Adrenal gland (tissue), 12 donors: ENCODE measurements around the gene SLC39A12. TPM values are rescaled to one million over a fixed set of nuclear protein-coding genes. Genes with fewer than 3 reads are reported as not detected.

Experiments used
- DNase-seq, 7 donors: peaks; one replicate each; pipeline ENCODE4 v3.0.0-alpha.2; 2019 to 2020
- H3K27ac ChIP-seq, 5 donors: fragments of 200-600 bp; sonication (generic) in 4 of 5; 1 replicate in 3 of 5; 2 replicates in 2 of 5; pipeline versions ENCODE4 v1.5.1 to v1.8.0; 2016 to 2020; ENCODE audit warnings: mild to moderate bottlenecking in 1 of 5
- H3K27me3 ChIP-seq: fragments of 200-600 bp; 2 replicates; pipeline ENCODE4 v1.8.0; 2021
- H3K36me3 ChIP-seq, 2 donors: fragments of 200-600 bp; replicated peaks in 1 of 2; 1 replicate in 1 of 2; 2 replicates in 1 of 2; pipeline versions ENCODE4 v1.5.1 to v1.8.0; 2018 to 2022
- H3K4me1 ChIP-seq, 2 donors: fragments of 200-600 bp; replicated peaks in 1 of 2; 1 replicate in 1 of 2; 2 replicates in 1 of 2; pipeline versions ENCODE4 v1.5.1 to v1.8.0; 2018 to 2021
- H3K4me3 ChIP-seq, 4 donors: fragments of 200-600 bp; sonication (generic) in 3 of 4; one replicate each; pipeline ENCODE4 v1.5.1; 2016 to 2018
- H3K9me3 ChIP-seq, 3 donors: fragments of 200-600 bp; sonication (generic) in 1 of 3; replicated peaks in 1 of 3; 1 replicate in 2 of 3; 2 replicates in 1 of 3; pipeline versions ENCODE4 v1.5.1 to v1.8.0; 2016 to 2021
- POLR2A ChIP-seq, 2 donors: fragments of 450-650 bp; IDR thresholded peaks; one replicate each; pipeline ENCODE4 v1.6.1; 2017; ENCODE audit warnings: antibody characterized with exemption in 2 of 2, mild to moderate bottlenecking in 2 of 2, moderate library complexity in 1 of 2
- WGBS, 4 donors: extraction: QIAGEN DNeasy Blood & Tissue Kit in 2 of 4; methylation state at CpG; one replicate each; pipeline versions ENCODE4 v1.1.5 to v1.1.7; 2013 to 2017; 5-methylcytosine and 5-hydroxymethylcytosine counted together
- intact Hi-C, 2 donors: fragments of 100-400 bp; cut with DNase I; formaldehyde crosslinking; loops; one replicate each; pipeline versions ENCODE4 v1.14.1 to v1.15.0; 2022 to 2023
- polyA plus RNA-seq, 3 donors: library from polyadenylated mRNA; stranded (reverse); fragments of 200-250 nt in 2 of 3; fragments of 350-450 nt in 1 of 3; fragmentation: Illumina TruSeq in 1 of 3; extraction: RNeasy Lipid Tissue Mini Kit (QIAGEN cat#74804) in 1 of 3; gene quantifications; one replicate each; pipeline ENCODE4 v1.2.3, GENCODE V29; 2013 to 2014
- total RNA-seq, 9 donors: library from RNA; depleted of rRNA in 4 of 9; stranded (reverse); fragments of >200 nt in 4 of 9; fragments of 120-200 nt in 1 of 9; fragmentation: NEBNext Ultra II Directional in 1 of 9; extraction: Animal tissue kit (Norgen Biotek cat#: 25700) in 1 of 9; gene quantifications; one replicate each; pipeline versions ENCODE4 v1.1.0 to v1.2.4, GENCODE V29; 2013 to 2023
- TF ChIP-seq, protein P1 (sequence below), 6 experiments: fragments of 450-650 bp in 4 of 6; fragments of 200-600 bp in 2 of 6; sonication (generic) in 1 of 6; IDR thresholded peaks; 1 replicate in 5 of 6; 2 replicates in 1 of 6; pipeline versions ENCODE4 v1.5.1 to v1.8.0; 2016 to 2021; ENCODE audit warnings: antibody characterized with exemption in 6 of 6, mild to moderate bottlenecking in 2 of 6, moderate library complexity in 1 of 6
- donor health status: healthy with polysubstance abuse.
- donor health status: Bipolar disorder and iron deficiency.
- donor health status: DM: yes; HTN: yes; CAD: no.
- donor health status: DM: no; HTN: no; CAD: no.
- donor health status: DM: no; HTN: no; CAD: no.
- donor health status: DM: yes; HTN: yes; CAD: no.

The SLC39A12 gene
- total and polyA plus RNA-seq, 12 donors: 0.14 to 0.34 (median 0.23) TPM; not detected in 6

DNA sequence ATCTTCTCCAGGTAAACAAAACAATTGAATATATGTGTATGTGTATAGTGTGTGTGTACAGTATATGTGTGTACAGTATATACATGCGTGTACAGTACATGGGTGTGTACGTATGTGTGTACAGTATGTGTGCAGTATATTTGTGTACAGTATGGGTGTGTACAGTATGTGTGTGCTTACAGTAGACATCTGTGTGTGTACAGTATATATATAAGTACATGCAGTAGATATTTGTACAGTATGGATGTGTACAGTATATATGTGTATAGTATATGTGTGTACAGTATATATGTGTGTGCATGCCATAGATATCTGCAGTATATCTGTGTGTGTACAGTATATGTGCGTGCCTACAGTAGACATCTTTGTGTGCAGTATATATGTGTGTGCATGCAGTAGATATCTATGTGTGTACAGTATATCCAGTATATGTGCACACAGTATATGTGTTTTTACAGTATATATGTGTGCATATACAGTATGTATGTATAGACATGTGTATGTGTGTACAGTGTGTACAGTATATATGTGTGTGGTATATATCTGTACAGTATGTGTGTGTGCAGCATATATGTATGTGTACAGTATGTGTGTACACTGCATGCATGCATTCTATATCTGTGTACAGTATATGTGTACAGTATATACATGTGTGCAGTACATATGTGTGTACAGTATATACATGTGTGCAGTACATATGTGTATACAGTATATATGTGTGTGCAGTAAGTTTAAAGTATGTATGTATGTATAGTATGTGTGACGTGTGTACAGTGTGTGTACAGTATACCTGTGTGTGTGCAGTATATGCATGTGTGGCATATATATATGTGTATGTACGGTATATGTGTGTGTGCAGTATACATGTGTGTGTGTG is 37.3 kb upstream of the SLC39A12 start:
- no peaks in the 10 kb centered on the region for H3K27me3 ChIP-seq
- H3K36me3 ChIP-seq: no peaks in the 10 kb centered on the region
- no peak overlapping the region for H3K4me3 ChIP-seq
- 74 to 93% (median 89%) methylated on average over 5 of the region's 5 CpGs for WGBS, 4 donors
- DNase-seq: no peak
- intact Hi-C loops: loop anchor here in 1 of 2 donors (5.0 to 10.0 kb wide), 2 partner anchors 190 to 303 kb away; no protein-coding TSS in a partner anchor
- H3K9me3 ChIP-seq: no peaks in the 10 kb centered on the region
- no peak for TF ChIP-seq POLR2A (IDR thresholded peaks at IDR 0.05)
- TF ChIP-seq, protein P1, sequence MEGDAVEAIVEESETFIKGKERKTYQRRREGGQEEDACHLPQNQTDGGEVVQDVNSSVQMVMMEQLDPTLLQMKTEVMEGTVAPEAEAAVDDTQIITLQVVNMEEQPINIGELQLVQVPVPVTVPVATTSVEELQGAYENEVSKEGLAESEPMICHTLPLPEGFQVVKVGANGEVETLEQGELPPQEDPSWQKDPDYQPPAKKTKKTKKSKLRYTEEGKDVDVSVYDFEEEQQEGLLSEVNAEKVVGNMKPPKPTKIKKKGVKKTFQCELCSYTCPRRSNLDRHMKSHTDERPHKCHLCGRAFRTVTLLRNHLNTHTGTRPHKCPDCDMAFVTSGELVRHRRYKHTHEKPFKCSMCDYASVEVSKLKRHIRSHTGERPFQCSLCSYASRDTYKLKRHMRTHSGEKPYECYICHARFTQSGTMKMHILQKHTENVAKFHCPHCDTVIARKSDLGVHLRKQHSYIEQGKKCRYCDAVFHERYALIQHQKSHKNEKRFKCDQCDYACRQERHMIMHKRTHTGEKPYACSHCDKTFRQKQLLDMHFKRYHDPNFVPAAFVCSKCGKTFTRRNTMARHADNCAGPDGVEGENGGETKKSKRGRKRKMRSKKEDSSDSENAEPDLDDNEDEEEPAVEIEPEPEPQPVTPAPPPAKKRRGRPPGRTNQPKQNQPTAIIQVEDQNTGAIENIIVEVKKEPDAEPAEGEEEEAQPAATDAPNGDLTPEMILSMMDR (IDR thresholded peaks at IDR 0.05): no peak
- H3K4me1 ChIP-seq: no peaks in the 10 kb centered on the region
- H3K27ac ChIP-seq: no peak overlapping the region

DNA sequence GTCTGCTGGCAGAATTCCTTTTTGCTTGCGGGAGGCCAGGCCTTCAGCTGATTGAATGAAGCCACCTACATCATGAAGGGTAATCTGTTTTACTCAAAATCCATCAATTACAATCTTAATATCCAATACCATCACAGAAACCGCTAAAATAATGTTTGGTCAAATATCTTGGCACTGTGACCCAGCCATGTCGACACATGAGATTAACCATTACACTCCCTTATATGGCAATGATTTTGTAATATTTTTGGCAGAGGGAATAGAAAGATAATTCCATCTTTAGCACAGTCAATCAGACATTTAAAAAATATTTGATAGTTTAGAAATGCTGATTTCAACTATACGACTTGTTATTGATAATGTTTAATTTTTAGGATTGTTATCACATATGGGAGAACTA is 36.5 kb upstream of the SLC39A12 start:
- Histone ChIP-seq H3K27ac (no peak overlapping the region), H3K4me1 (no peaks in the 10 kb centered on the region), H3K27me3 (no peaks in the 10 kb centered on the region), H3K4me3 (no peak overlapping the region), H3K36me3 (no peaks in the 10 kb centered on the region), H3K9me3 (no peaks in the 10 kb centered on the region)
- no peak for DNase-seq
- no peak for TF ChIP-seq POLR2A (IDR thresholded peaks at IDR 0.05)
- TF ChIP-seq, protein P1 (IDR thresholded peaks at IDR 0.05): no peak
- intact Hi-C loops: loop anchor here in 1 of 2 donors (10.0 kb wide), 1 partner anchor 190 kb away; no protein-coding TSS in a partner anchor
- WGBS, 4 donors: 68 to 80% (median 76%) methylated on average over 4 of the region's 4 CpGs

DNA sequence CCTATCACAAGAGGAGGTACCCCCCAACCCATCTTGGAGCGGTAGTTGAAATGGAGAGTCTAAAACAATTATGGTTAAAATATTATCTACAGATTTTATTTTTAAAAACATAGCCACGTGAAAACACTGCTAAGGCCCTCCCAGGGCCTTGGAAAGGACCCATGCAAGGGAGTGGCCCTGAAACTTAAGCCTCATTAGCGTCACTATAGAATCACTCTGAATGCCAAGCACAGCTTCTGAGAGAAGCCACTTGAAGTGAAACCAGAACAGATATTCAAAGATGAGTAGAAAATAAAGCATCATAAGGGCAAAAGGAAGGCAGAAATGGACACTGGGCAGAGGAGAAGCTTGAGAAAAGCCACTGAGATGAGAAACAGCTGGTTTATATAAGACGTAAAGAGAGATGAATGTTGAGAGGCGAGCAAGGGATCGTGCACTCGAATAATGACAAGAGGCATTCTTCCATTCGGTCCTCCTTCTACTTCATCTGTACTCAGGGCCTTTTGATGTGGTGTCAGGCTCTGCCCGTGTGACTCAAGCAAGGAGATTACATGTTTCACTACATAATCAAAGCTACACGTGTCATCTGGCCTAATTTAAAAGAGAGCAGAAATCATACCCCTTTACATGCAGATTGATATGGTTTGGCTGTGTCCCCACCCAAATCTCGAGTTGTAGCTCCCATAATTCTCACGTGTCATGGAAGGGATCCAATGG is 33.4 kb upstream of the SLC39A12 start:
- TF ChIP-seq, protein P1 (IDR thresholded peaks at IDR 0.05): no peak
- TF ChIP-seq POLR2A (IDR thresholded peaks at IDR 0.05): no peak
- no peak for DNase-seq
- Histone ChIP-seq H3K36me3 (no peaks in the 10 kb centered on the region), H3K4me1 (no peaks in the 10 kb centered on the region), H3K27me3 (no peaks in the 10 kb centered on the region), H3K4me3 (no peak overlapping the region), H3K9me3 (no peaks in the 10 kb centered on the region), H3K27ac (no peak overlapping the region)
- WGBS, 4 donors: 70 to 86% (median 83%) methylated on average over 12 of the region's 12 CpGs
- intact Hi-C loops: loop anchor here in 1 of 2 donors (10.0 kb wide), 1 partner anchor 186 kb away; no protein-coding TSS in a partner anchor

DNA sequence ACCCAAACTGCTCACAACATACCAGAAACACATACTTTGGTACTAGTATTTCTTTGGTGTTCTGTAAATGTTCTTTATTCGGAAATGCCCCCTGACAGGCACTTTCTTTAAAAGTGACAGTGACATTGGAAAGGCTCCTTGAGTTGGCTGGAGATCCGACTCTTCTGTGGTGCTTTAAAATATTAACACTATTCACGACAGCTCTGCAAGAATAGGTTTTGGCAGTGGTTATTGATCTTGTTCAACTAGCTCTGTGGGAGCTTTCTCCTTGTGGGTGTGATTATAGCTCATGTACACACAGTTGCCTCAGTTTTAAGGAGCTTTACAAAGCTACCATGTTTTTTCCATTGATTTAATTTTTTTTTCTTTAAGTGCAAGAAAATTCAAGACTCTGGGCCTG is 30.3 kb upstream of the SLC39A12 start:
- H3K36me3 ChIP-seq: no peaks in the 10 kb centered on the region
- no peak for DNase-seq
- no peaks in the 10 kb centered on the region for H3K27me3 ChIP-seq
- intact Hi-C loops: no loop called here
- 80 to 93% (median 85%) methylated on average over 3 of the region's 3 CpGs for WGBS, 4 donors
- no peak for TF ChIP-seq POLR2A (IDR thresholded peaks at IDR 0.05)
- TF ChIP-seq, protein P1 (IDR thresholded peaks at IDR 0.05): no peak
- no peaks in the 10 kb centered on the region for H3K4me1 ChIP-seq
- no peaks in the 10 kb centered on the region for H3K9me3 ChIP-seq
- no peak overlapping the region for H3K4me3 ChIP-seq
- H3K27ac ChIP-seq: no peak overlapping the region
